GM03348 (cell line): ENCODE results near the gene BPIFB3.
"Not testable (repeated sequence)": the region's sequence is repeated elsewhere in the genome, so short reads cannot be mapped to it uniquely, and the experiment has no call there.

ENCODE experiments used
- DNase-seq: peaks from one replicate; pipeline ENCODE4 v3.0.0; 2012; ENCODE audit warnings: low spot score

The BPIFB3 gene

DNA sequence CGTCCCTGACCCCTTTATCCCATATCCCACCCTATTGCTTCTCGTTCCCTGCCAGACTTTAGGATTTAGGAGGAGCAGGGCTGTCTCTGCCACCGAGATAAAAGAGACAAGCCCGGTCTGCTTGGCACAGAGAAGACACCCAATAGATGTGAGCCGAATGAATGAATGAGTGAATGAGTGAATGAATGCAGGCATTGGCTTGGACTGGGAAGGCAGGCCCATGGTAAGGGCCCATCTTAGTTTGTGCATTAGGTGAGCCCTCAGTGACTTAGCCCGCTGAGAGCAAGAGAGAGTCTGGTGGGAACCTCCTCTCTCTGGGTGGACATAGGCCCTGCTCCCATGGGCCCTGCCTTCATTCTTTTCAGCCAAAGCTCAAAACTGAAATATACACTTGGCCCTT is 23.1 kb upstream of the BPIFB3 start:
- DNase-seq, result no peak

- DNase-seq, result no peak
Observed at GRCh38 chr20:33031531-33031930, 22.2 kb upstream of the BPIFB3 start, which contains the start of gene BPIFB6. Gene BPIFB6 (plus strand): TSS chr20:33031648. CDS start chr20:33031648, 0 bp downstream.

DNA sequence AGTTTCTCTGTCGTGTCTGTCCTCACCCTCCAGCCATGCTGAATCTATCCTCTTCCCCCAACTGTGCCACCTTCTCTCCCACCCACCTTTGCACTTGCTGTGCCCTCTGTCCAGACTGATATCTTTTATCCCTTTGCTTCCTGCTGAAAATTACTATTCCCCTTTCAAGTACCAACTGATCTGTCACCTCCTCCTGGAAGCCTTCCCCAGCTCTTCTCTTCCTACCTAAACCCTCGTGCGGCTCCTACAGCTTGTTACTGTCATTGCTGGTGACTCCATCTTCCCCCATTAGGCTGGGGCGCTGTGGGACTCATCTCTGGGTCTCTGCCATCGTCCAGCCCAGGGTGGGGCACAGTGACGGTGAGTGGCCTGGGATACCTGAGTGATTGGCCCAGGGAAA is 21.1 kb upstream of the BPIFB3 start:
- no peak for DNase-seq

DNA sequence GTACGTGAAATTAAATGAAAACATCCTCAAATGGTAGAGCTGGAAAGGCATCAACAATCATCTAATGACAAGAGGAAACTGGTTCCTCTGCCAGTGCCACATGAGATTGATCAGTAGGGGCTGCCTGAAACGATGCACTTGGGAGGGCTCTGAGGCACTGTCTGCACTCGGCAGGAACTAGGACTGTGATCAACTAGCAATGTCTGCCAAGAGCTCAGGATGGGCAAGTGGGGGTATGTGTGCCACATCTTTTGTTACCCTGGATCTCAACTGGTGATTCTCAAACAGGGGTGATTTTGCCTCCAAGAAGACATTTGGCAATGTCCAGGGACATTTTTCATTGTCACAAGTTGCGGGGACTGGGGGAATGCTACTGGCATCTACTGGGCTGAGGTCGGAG is 20.3 kb upstream of the BPIFB3 start:
- DNase-seq, result no peak

DNA sequence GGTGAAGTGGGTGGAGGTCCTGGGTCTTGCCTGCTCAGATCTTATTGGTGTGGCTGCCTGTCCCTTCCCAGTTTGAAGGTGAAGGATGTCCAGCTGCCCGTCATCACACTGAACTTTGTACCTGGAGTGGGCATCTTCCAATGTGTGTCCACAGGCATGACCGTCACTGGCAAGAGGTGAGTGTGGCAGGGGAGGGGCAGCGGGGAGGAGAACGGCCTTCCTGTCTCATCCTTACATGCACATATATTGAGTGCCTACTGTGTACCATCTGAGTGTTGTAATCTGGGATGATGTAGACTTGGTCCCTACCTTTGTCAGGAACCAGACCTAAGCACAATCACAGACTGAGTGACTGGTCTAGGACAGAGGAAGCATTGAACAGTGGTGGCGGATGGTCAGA is 19.6 kb upstream of the BPIFB3 start:
- no peak for DNase-seq

- DNase-seq, result no peak
Observed at GRCh38 chr20:33034901-33035492, 18.7 kb upstream of the BPIFB3 start.

GRCh38 chr20:33037456-33037855 is 16.2 kb upstream of the BPIFB3 start:
- no peak for DNase-seq

- no peak for DNase-seq
Observed at GRCh38 chr20:33038243-33038642, 15.5 kb upstream of the BPIFB3 start.

- no peak for DNase-seq
Observed at GRCh38 chr20:33042430-33042829, 11.3 kb upstream of the BPIFB3 start.

DNA sequence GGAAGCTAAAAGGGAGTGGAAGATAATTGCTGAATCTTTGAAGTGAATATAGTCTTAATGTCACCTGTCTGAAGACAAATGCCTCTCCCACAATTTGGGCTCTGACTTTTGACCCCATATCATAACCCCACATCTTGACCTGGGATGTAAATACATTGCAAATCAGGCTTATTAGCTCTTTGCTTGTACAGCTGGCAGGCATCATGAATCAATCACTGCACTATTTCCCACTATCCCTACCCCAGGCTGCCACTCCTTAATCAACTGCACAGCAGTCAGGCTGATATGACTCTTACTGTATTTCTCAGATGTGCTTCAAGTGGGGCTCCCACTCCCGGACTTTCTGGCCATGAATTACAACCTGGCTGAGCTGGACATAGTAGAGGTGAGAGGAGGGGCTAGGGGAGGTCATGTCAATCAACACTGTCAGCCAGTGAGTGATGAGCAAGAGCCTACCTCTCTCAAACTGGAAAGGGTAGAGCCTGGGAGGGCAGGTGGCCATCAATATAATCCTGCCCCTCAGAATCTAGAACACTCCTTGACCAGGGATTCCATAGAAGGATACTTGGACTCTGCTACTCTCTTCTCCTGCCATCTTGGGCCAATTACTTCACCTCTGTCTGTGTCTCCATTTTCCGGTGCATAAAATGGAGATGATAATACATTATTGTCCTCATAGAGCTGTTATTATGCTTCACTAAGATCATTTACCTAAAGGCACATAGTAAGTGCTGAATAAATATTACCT is 10.5 kb upstream of the BPIFB3 start:
- DNase-seq, result no peak

- no peak for DNase-seq
Observed at GRCh38 chr20:33043731-33044181, 9.9 kb upstream of the BPIFB3 start.

- DNase-seq, result not testable (repeated sequence)
Observed at GRCh38 chr20:33045129-33045721, 8.5 kb upstream of the BPIFB3 start.

GRCh38 chr20:33046412-33046811 is 7.3 kb upstream of the BPIFB3 start:
- DNase-seq, result no peak

DNA sequence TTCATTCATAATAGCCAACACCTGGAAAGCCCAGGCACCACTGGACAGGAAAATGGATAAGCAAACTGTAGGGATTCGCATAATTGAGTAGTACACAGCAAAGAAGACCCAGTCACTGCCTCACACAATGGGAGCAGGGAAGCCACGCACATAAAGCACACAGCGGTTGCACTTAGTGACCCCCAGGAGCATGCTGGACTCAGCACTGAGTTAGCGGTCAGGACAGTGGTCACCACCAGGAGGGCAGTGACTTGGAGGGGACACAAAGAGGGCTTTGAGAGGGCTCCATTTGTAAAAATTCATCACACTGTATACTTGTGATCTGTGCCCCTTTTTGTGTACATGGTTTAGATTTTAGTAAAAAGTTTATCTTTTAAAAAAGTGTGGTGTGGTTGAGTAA is 2.4 kb upstream of the BPIFB3 start:
- DNase-seq, result no peak

DNA sequence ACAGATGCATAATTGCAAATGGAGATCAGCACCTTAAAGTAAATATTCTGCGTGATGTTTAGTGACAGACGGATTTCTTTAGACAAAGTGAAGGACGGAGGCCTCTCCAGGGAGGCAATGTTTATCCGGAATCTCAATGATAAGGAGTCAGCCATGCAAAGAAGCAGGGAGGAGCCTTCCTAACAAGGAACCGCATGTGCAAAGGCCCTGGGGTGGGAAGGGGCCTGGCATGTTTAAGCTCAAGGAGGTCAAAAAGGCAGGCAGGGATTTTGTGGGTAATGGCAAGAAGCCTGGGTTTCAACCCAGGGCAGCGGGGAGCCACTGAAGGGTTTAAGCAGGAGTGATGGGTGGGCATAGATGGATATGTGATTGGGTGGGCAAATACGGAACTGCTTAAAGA is 678 bp downstream of the BPIFB3 start:
- DNase-seq, result no peak

DNA sequence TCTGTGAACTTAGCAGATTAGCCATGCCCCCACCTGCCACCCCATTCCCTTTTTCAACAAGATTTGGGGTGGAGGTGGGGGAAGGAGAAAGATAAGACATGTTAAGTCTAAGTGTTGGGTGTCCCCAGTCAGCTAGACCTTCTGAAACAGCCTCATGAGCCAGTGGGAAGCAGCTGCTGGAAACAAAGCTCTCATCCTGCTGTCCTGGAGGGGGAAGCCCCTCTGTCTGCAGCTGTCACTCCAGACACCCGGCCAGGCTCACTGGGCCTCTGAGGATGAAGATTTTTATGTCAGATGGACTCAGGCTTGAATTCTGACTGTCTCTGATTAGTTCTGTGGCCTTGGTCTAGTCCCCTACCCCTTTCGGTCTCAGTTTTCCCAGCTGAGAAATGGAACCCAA is 1.1 kb downstream of the BPIFB3 start:
- DNase-seq, result no peak

DNA sequence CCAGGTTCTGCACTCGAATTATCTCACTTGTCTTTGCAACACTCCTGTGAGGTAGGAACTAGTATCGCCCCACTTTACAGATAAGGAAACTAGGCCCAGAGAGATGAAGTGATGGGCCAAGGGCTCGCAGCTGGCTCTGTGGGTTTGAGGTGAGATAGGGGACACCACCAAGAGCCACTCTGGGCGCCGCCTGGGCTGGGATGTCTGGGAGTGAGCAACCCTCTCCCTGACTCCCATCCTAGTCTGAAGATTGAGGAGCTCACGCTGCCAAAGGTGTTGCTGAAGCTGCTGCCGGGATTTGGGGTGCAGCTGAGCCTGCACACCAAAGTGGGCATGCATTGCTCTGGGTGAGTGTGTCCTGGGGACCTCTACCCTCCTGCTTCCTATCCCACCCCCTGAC is 5.4 kb downstream of the BPIFB3 start:
- DNase-seq, result no peak

DNA sequence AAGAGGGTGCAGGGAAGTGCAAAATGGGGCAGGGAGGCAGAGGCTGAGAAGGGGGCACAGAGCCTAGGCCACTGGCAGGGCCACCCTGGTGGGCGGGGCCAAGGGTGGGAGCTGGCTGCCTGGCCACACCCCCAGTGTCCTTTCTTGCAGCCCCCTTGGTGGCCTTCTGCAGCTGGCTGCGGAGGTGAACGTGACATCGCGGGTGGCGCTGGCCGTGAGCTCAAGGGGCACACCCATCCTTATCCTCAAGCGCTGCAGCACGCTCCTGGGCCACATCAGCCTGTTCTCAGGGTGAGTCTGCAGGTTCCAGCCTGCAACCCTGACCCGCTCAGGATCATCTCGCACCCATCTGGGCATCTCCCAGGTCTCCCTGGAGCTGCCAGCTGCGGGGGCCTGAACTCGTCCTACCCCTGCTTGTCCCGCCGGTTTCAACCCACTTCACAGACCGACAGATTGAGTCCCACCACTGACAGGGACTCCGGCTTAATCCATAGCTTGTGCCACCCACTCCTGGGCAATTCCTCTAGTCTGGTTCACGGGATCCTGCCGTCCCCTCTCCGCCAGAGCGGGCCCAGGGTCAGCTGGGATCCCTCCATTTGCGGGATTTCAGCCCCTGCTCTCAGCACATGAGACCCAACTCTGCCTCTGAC is 6.2 kb downstream of the BPIFB3 start:
- no peak for DNase-seq

DNA sequence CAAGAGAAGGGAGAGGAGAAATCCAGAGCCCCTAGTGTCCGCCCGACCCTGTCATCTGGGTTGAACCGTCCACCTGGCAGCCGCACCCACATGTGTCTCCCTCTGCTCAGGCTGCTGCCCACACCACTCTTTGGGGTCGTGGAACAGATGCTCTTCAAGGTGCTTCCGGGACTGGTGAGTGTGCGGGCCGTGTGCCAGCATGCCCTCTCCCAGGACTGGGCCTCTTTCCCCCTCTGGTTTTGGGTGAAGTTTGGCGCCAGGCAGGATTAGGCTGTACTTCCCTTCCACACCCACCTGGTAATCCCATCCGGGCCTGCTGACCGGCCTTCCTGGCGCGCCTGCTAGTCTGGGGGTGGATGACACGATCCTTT is 7.9 kb downstream of the BPIFB3 start:
- DNase-seq, result no peak

GRCh38 chr20:33062105-33062824 is 8.6 kb downstream of the BPIFB3 start:
- no peak for DNase-seq

- DNase-seq, result no peak
Observed at GRCh38 chr20:33062825-33063149, 9.1 kb downstream of the BPIFB3 start.

- DNase-seq, result no peak
Observed at GRCh38 chr20:33063271-33063670, 9.6 kb downstream of the BPIFB3 start.
